MCF 10A (cell line): Measurements from ENCODE around the gene NECAB3. TPM values are rescaled to one million over a fixed set of nuclear protein-coding genes. Genes with fewer than 3 reads are reported as not detected.

ENCODE experiments used
- BruUV-seq: library from RNA; stranded (reverse); fragments of 400-500 nt; replicated peaks from 2 replicates; lab custom pipeline; 2021; lab: Mats Ljungman, UMichigan
- CTCF ChIA-PET: fragments of 300-600 bp; sonication (Branson Sonifier 250); formaldehyde crosslinking; extraction: SDS; loops from one replicate; lab custom pipeline; 2021; ENCODE audit warnings: antibody characterized with exemption, inconsistent platforms; lab: Yijun Ruan, JAX
- POLR2A ChIA-PET: fragments of 300-600, 350-650 bp; sonication (Branson Sonifier 250); formaldehyde crosslinking; extraction: SDS; loops from one replicate; lab custom pipeline; 2020; ENCODE audit warnings: antibody characterized with exemption, inconsistent platforms; lab: Yijun Ruan, JAX
- DNase-seq: peaks from one replicate; pipeline ENCODE4 v3.0.0-alpha.2; 2018; ENCODE audit not compliant: unreplicated experiment
- H3K27ac Mint-ChIP-seq: one replicate; pipeline ENCODE4 v1.8.0; 2022; ENCODE audit warnings: mild to moderate bottlenecking, low read depth, mixed read lengths; ENCODE audit not compliant: unreplicated experiment
- H3K27me3 Mint-ChIP-seq: one replicate; pipeline ENCODE4 v1.8.0; 2022; ENCODE audit warnings: mixed read lengths; ENCODE audit not compliant: insufficient read depth, unreplicated experiment
- H3K36me3 Mint-ChIP-seq: one replicate; pipeline ENCODE4 v1.8.0; 2022; ENCODE audit warnings: mild to moderate bottlenecking, moderate library complexity, mixed read lengths; ENCODE audit not compliant: insufficient read depth, unreplicated experiment
- H3K4me1 Mint-ChIP-seq: one replicate; pipeline ENCODE4 v1.8.0; 2022; ENCODE audit warnings: mixed read lengths; ENCODE audit not compliant: insufficient read depth, unreplicated experiment
- H3K4me3 Mint-ChIP-seq: one replicate; pipeline ENCODE4 v1.8.0; 2022; ENCODE audit warnings: mild to moderate bottlenecking, moderate library complexity, mixed read lengths; ENCODE audit not compliant: unreplicated experiment
- H3K9me3 Mint-ChIP-seq: one replicate; pipeline ENCODE4 v1.8.0; 2022; ENCODE audit warnings: mixed read lengths; ENCODE audit not compliant: unreplicated experiment
- intact Hi-C: fragments of 100-400 bp; cut with micrococcal nuclease; formaldehyde crosslinking; loops from 2 replicates; pipeline ENCODE4 v1.14.1; 2022
- total RNA-seq: library from RNA; stranded (reverse); gene quantifications from 2 replicates; pipeline ENCODE4 v1.2.3, GENCODE V29; 2022
- TF ChIP-seq, protein P1 (sequence below): fragments of 200-600 bp; IDR thresholded peaks from one replicate; pipeline ENCODE4 v1.8.0; 2022; ENCODE audit warnings: antibody characterized with exemption, mild to moderate bottlenecking; ENCODE audit not compliant: unreplicated experiment

The NECAB3 gene
- total RNA-seq, 1 experiment from 2014 or later, result 15.1 TPM

DNA sequence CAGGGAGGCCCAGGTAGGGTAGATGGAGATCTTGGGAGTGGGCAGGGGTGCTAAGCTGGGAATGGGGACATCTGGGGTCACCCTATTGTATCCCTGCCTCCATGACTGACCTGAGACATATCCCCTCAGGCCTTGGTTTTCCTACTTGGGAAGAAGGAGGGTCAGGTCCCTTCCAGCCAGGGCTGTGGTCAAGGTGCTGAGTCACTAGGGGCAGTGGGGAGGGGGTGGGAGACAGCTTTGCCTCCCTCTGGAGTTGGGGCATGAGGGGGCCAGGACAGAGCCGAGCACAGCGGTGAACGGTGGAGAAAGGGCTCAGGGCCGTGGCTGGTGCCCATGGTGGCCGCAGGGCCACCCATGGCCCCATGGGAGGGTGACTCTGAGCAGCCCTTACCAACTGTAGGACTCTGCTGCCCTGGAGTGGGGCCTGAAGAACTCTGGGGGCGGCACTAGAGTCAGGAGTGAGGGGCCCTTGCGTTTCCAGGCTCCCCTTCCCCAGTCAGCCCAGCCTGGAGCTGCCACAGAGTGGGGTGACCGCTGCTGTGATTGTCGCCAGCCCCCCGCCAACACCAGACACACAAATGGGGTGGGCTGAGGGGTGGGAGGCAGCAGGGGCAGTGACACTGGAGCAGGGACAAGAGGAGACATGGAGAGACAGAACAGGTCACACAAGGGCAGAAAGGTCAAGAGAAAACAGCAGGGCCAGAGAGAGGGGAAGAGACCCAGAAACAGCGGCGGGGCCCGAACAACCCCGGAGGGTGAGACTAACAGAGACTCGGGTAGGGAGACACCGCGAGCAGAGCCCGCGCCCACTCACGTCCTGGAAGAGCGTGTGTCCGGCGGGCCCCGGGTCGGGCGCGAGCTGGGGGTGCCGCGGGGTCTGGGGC is 576 bp downstream of the NECAB3 start:
- TF ChIP-seq, protein P1, sequence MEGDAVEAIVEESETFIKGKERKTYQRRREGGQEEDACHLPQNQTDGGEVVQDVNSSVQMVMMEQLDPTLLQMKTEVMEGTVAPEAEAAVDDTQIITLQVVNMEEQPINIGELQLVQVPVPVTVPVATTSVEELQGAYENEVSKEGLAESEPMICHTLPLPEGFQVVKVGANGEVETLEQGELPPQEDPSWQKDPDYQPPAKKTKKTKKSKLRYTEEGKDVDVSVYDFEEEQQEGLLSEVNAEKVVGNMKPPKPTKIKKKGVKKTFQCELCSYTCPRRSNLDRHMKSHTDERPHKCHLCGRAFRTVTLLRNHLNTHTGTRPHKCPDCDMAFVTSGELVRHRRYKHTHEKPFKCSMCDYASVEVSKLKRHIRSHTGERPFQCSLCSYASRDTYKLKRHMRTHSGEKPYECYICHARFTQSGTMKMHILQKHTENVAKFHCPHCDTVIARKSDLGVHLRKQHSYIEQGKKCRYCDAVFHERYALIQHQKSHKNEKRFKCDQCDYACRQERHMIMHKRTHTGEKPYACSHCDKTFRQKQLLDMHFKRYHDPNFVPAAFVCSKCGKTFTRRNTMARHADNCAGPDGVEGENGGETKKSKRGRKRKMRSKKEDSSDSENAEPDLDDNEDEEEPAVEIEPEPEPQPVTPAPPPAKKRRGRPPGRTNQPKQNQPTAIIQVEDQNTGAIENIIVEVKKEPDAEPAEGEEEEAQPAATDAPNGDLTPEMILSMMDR, result no peak
- Mint-ChIP-seq H3K27me3 (no peaks in the 10 kb centered on the region), H3K27ac (peak overlapping the region; percentile 94), H3K4me3 (peak overlapping the region; percentile 97), H3K9me3 (no peaks in the 10 kb centered on the region), H3K4me1 (peaks cover 19% of the 10 kb centered on the region), H3K36me3 (peaks cover 7% of the 10 kb centered on the region)
- intact Hi-C loops, result no loop called here
- DNase-seq, result no peak
- CTCF ChIA-PET, result interaction anchor here (0.7 kb wide), 1 partner anchor 12 kb away, joined by 3 read pairs; no protein-coding TSS in a partner anchor
- POLR2A ChIA-PET, result interaction anchor here (0.6 to 0.9 kb wide), 2 partner anchors 10 to 11 kb away, joined by 3 read pairs; partner anchors contain the start of gene C20orf144
- no TSS peak for BruUV-seq

DNA sequence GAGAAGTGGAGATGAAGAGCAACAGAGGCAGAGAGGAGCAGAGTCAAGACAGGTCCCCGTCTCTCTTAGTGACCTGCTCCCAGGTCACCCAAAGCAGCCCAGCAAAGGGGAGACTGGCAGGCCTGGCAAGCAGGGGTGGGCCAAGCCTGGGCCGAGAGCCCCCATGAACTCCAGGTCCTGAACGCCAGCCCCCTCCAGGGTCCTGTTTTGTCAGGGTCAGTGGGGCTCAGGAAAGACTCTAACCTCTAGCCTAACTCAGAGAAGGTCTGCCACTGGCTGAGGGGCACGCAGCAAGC is 1.2 kb downstream of the NECAB3 start:
- Mint-ChIP-seq H3K9me3 (no peaks in the 10 kb centered on the region), H3K4me3 (peak overlapping the region; percentile 97), H3K27me3 (no peaks in the 10 kb centered on the region), H3K27ac (no peak overlapping the region), H3K36me3 (peaks cover 7% of the 10 kb centered on the region), H3K4me1 (peaks cover 19% of the 10 kb centered on the region)
- CTCF ChIA-PET, result no interaction called here
- intact Hi-C loops, result no loop called here
- DNase-seq, result no peak
- BruUV-seq, result no TSS peak
- TF ChIP-seq, protein P1, result no peak
- POLR2A ChIA-PET, result interaction anchor here (0.8 to 0.9 kb wide), 2 partner anchors 10 to 183 kb away, joined by 3 to 4 read pairs; partner anchors contain the start of genes C20orf144 and CBFA2T2

DNA sequence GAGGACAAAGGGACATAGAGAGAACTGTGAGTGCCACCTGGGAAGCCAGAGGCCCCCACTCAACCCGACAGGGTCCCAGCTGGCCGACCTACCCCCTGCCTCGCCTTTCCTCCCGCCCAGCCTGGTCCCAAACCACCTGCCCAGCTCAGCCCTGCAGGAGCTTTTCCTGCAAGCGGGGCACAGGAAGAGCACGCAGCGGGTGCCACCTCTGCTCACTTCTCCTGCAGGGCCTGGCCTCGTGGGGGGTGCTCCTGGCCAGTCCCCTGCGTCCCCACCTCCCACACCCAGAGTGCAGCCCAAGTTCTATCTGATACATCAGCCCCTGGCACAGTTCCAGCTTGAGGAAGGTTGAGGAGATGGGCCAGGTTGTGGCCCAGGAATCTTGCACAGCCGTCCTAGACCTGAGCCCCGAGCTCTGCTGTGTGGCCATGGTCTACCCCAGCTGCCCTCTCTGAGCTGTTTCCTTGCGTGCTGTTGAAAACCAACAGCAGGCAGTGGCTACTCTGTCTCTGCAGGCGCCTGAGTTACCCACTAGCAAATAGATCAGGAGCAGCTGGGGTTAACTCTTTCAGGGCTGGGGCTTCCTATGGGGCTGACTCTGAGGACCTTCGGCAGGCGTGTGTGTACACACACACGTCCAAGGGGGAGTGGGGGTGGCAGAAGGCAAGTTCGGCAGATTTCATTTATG is 1.7 kb downstream of the NECAB3 start:
- H3K4me1 Mint-ChIP-seq, result peaks cover 19% of the 10 kb centered on the region
- TF ChIP-seq, protein P1, result no peak
- H3K27me3 Mint-ChIP-seq, result no peaks in the 10 kb centered on the region
- DNase-seq, result no peak
- CTCF ChIA-PET, result interaction anchor here (0.6 kb wide), 1 partner anchor 156 kb away, joined by 3 read pairs; no protein-coding TSS in a partner anchor
- H3K27ac Mint-ChIP-seq, result no peak overlapping the region
- H3K36me3 Mint-ChIP-seq, result peaks cover 8% of the 10 kb centered on the region
- BruUV-seq, result no TSS peak
- peak overlapping the region; percentile 97 for H3K4me3 Mint-ChIP-seq
- H3K9me3 Mint-ChIP-seq, result no peaks in the 10 kb centered on the region
- POLR2A ChIA-PET, result interaction anchor here (0.8 to 0.9 kb wide), 2 partner anchors 10 to 182 kb away, joined by 3 to 4 read pairs; partner anchors contain the start of genes C20orf144 and CBFA2T2
- intact Hi-C loops, result no loop called here
